ENCODE measurements around the gene ZNHIT2.

ZNHIT2 gene

GRCh38 chr11:65134240-65134951 is 16.9 kb upstream of the ZNHIT2 start, which contains the start of gene SYVN1:
Gene SYVN1 (minus strand): TSS chr11:65134519. CDS start chr11:65133601, 918 bp downstream.
- DNase-seq: peak; percentile 88

DNA sequence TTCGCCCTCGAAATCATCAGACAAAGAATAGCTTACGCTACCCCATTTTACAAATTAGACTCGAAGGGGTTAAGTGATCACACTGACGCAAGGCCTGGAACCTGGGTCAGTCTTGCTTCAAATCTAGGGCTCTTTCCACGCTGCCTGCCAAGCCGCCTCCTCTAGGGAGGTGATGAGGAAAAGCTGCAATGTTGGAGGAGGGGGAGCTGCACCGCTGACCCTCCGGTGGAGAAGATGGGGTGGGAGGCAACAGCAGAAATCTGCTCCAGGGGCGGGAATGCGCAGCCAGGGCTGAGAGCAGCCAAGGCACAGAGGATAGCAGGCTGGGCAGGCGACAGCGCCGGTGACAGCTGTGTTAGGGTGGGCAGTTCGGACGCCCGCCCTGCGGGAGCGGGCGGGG is 16.2 kb upstream of the ZNHIT2 start:
- no peak for DNase-seq

DNA sequence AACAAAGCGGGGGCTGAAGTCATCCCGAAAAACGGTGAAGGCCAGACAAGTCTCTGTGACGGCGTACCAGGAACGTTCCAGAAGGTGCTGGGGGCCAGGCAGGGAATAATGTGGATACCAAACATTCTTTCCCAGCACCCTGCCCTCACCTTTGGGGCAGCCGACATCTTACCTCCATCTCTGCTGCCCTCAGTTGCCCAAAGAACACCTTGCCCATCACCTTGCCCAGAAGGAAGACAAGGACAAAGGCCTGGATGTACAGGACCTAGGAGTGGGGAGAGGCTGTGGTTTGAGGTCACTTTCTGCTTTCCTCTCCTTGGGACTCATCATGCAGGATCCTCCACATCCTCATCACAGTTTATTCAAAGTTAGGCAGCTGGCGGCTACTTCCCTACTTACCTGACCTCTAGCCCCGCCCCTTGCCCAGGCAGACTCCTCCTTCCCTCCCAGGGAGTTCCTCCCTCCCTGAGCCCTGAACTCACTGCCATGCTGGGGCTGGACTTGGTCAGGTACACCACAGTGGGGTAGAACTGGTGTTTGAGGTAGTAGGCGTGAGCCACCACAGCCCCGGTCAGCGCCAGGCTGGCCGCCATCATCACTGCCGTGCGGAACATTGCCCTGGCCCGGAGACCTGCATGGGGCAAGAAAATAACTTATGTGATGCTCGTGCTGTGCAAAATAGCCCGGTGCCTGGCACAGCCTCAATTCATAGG is 15.6 kb upstream of the ZNHIT2 start:
- DNase-seq: no peak

DNA sequence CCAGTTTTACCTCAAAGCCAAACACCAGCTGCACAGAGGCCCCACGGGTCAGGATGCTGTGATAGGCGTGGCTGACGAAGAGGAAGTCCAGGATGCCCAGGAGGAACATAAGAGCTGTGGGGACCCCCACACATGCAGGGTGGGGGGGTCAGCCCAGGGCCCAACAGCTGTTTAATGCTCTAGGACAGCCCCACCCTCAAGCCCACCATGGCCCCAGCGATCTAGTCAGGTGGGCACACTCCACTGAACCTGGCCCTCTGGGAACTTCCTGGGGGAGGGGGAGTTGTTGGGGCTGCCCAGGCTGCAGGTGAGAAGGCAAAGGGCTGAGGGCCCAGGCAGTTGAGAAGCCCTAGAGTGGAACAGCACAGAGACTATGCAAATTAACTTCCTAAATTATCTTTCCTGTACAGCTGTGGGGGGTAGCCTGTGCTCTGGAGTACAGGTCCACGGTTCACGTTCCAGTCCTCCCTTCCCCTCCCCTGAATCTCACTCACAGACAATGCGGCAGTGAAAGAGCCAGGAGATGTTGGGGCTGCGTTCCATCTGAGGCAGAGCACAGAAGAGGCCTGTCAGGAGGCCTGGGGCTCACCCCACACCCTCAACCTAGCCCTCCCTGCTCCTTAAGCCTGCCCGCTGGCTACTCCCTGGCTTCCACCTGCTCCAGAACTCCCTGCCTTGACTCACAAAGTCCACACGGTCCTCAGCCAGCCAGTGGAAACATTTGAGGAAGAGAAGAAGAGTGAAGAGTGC is 14.9 kb upstream of the ZNHIT2 start:
- no peak for DNase-seq

DNA sequence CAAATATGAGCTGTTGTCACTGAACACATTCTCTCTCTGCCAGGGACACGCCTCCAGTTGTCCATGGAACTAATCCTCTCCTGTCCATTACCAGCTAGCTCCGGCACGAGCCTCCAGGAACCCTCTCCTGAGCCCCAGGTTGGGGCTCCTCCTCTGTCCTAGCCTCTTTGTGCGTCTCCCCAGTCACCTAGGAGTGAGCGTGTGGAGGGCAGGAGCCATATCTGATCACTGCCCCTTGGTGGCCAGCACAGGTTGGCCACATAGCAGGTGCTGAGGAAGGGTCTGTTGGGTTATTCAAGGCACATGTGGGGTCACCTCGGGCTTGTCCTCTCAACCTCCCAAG is 14.4 kb upstream of the ZNHIT2 start:
- DNase-seq: no peak

- DNase-seq: no peak
Measured at GRCh38 chr11:65131417-65131776, 13.9 kb upstream of the ZNHIT2 start.

GRCh38 chr11:65130631-65131416 is 13.3 kb upstream of the ZNHIT2 start:
- DNase-seq: no peak

DNA sequence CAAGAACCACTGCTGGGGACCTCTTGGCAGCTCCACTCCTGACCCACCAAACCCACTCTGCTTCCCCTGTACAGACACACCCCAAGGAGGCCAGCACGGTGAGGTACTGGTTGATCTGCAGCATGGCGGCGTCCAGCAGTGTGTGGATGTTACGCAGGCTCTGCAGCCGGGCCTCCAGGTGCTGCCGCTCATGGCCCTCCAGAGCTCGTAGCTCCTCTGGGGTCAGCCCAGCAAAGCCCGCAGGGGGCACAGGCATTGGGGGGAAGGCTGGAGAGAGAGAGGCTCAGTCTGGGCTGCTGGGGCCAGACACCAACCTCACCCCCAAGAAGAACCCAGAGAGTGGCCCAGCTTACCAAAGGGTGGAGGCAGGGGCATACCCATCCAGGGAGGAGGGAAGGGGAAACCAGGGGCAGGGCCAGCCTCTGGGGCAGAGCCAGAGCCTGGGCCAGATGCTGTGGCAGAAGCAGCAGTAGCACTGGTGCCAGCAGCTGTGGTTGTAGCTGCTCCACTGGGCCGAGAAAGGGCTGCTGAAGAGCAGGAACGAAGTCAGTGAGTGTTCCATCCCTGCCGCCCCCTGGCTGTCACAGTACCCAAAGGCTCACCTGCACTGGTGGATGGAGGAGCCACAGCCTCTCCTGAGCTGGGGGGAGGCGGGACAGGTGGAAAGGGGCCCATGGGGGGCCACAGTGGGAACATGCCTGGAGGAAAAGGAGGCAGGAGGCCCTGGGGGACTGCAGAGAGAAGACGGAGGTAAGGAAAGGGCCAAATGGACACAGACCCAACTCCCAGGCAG is 12.3 kb upstream of the ZNHIT2 start:
- DNase-seq: no peak

GRCh38 chr11:65128182-65129145 is 11.0 kb upstream of the ZNHIT2 start:
- DNase-seq: no peak

GRCh38 chr11:65127473-65128181 is 10.1 kb upstream of the ZNHIT2 start:
- no peak for DNase-seq

DNA sequence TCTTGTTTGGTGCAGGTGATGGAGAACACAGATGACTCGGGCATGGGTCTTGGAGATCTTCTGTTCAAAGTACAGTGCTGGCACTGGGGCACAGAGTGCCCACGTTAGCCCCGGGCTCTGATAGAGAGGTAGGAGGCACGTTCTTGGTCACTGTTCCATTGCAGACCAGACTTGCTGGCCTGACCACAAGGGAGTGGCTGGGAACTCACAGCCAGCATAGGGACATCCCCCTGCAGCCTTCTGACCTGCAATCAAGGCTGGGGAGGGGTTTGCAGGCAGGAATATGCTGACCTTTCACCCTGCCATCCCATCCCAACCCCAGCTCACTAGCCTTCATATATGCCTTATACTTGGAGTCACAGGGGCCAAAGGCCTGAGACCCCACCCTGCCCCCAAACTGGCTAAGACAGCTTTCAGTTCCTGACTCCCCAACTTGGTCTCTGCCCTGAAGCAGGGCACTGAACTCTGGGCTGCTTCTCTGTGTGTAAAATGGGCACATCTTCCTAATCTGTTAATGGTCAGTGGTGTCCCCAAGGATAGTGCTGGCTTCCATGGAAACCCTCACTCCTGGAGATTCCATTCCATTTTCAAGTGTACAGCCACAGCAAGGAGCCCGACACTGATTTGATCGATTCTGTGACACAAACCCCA is 9.2 kb upstream of the ZNHIT2 start:
- no peak for DNase-seq

DNA sequence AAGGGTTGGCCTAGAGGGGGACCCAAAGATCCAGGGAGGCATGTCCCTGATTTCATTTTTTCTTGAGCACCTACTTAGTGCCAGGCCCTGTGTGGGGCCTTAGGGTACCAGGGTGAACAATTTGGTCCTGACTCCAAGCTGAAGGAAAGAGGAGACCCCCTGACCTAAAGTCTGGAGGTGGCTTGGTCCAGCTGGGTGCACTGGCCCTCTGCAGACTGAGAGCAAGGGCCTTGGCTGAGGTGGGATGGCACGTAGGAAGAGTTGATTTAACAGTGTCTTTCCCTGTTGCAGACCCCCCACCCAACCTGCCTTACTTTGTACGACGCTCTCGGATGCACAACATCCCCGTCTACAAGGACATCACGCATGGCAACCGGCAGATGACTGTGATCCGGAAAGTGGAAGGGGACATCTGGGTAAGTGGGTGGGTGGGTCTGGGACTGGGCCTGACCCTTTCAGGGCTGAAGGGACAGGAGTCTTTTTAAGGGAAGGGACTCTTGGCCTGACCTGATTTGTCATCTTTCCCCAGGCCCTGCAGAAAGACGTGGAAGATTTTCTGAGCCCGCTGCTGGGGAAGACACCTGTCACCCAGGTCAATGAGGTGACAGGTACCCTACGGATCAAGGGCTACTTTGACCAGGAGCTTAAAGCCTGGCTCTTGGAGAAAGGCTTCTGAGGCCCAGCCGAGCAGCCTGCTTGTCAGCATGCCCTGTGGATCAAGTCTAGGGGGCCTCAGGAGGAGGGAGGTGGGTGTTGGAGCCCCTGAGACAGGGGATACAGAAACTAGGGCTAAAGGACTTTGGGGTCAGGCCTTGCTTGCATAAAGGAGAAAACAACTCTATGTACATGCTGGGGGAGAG is 7.9 kb upstream of the ZNHIT2 start:
- DNase-seq: no peak

DNA sequence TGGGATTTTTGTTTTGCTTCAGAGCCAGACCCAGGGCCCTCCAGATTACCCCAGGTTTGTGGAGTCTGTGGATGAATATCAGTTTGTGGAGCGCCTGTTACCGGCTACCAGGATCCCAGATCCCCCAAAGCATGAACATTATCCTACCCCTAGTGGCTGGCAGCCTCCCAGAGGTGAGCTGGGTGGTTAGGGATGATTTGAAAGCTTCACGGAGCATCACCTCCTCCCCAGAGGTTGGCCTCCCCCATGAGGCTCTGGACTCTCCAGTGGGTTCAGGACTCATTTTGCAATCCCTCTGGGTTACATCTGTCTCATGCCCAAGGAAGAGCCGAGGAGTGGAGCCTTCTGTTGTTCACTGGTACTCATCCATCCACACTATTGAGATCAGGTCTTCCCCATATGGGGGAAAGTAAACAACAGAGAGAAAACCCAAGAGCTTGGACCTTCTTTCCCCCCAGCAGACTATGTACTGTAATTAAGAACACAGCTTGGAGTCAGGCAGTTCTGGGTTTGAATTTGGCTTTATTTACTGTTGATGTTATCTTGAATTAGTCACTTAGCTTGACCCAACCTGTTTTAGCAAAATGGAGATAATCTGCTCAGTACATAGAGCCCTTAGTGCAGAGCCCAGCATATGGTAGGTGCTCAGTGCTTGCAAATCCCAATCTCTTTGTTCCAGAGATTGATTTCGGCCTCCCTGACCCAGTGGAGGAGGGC is 7.1 kb upstream of the ZNHIT2 start:
- DNase-seq: no peak

DNA sequence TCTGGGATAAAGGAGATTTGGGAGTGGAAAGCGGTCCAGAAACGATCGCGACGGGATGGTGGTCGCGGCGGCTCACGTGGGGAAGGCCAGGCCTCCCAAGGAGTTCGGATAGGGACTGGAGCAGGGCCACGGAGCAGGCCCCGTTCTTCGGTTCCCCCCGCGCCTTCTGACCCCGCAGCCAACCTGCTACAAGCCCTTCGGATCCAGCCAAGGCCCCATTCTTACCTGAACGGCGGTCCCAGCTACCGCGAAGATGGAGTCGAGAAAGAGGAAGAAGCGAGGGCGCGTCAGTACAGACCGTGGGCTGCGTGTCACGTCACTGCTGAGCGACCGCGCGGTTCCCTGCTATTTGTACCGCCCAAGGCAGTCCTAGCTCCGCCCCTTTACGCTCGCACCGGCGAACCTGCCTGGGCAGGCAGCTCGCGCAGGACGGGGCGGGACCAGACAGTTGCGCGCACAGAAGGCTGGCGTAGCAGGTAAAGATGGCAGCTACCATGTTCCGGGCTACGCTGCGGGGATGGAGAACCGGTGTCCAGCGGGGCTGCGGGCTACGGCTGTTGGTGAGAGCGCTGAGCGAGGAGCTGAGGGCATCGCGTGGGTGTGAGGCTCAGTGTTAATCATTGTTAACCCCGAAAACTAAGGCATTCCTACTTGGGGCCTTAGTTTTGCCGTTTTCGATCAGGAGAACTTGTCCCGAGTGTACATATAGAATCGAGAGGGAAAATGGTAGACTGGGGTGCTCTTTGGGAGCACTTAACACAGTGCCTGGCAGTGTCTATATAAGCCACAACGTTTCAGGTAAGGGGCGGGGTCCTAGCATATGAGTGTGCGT is 4.6 kb upstream of the ZNHIT2 start, which contains the start of the genes FAU and MRPL49:
TSS of gene FAU (minus strand) at position 270 of the 832 bp plus-strand sequence. CDS start 321 bp downstream, outside the sequence.
TSS of gene MRPL49 (plus strand) at position 457 of the 832 bp plus-strand sequence. CDS start at position 483, 26 bp downstream.
- peak; percentile 99 for DNase-seq

DNA sequence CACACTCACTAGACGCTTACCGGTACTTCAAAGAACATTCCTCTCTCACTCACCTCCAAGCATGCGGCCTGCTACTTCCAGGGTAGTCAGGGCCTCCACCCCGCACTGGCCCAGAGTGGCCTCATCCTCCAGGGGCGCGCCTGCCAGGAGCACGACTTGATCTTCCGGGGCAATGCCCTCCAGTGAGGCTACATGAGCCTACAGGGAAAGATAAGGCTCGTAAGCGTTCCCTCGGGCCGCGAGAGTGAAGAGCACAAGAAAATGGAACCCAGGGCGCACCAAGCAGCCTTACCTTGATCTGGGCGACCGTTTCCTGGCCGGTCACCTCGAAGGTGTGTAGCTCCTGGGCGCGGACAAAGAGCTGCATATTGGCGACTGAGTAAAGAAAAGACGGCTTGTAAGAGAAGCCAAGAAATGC is 4.0 kb upstream of the ZNHIT2 start:
- DNase-seq: no peak

- DNase-seq: no peak
Measured at GRCh38 chr11:65120831-65121230, 3.3 kb upstream of the ZNHIT2 start.

DNA sequence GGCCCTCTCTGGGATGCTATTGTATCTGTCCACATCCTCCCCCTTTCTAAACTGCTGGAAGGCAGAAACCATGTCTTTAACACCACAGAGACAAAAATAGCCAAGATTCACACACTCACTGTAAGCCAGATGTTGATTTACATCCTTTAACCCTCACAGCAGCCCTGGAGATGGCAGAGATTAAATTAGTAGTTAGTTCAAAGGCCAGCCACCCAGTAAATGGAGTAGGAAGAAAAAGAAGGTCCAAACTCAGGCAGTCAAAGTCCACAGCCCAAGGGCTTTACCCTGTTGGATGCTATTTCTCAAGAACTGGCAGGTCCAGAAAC is 2.1 kb upstream of the ZNHIT2 start:
- DNase-seq: no peak
